A673 (cell line): ENCODE results near the gene GNA14.

ENCODE experiments used
- EZH2 ChIP-seq: fragments of 200-600 bp; sonication (generic); IDR thresholded peaks from 2 replicates; pipeline ENCODE4 v1.6.1; 2017; ENCODE audit warnings: borderline replicate concordance, low read depth, mild to moderate bottlenecking, mixed read lengths, antibody characterized with exemption, low read length; ENCODE audit not compliant: poor library complexity, severe bottlenecking
- TF ChIP-seq, protein P1 (sequence below): fragments of 300-800, 200-600 bp; sonication (generic); conservative IDR thresholded peaks from 2 replicates; pipeline ENCODE4 v1.5.1; 2017; ENCODE audit warnings: low read depth, mild to moderate bottlenecking, antibody characterized with exemption, low read length, moderate library complexity, mixed read lengths

DNA sequence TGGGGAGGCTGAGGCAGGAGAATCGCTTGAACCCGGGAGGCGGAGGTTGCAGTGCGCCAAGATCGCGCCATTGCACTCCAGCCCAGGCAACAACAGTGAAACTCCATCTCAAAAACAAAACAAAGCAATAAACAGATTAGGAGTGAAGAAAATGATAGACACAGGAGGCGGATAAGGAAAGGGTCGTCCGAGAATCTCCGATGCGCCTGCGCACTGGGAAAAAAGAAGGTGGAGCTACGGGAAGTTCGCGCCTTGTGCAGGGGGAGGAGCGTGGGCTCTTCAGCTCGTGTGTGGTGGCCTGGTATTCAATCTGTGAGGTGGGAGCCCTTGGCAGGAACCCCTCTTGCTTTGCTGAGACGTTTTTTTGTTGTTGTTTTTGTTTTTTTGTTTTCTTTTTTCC, 47.3 kb downstream of the GNA14 start:
- TF ChIP-seq, protein P1, sequence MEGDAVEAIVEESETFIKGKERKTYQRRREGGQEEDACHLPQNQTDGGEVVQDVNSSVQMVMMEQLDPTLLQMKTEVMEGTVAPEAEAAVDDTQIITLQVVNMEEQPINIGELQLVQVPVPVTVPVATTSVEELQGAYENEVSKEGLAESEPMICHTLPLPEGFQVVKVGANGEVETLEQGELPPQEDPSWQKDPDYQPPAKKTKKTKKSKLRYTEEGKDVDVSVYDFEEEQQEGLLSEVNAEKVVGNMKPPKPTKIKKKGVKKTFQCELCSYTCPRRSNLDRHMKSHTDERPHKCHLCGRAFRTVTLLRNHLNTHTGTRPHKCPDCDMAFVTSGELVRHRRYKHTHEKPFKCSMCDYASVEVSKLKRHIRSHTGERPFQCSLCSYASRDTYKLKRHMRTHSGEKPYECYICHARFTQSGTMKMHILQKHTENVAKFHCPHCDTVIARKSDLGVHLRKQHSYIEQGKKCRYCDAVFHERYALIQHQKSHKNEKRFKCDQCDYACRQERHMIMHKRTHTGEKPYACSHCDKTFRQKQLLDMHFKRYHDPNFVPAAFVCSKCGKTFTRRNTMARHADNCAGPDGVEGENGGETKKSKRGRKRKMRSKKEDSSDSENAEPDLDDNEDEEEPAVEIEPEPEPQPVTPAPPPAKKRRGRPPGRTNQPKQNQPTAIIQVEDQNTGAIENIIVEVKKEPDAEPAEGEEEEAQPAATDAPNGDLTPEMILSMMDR: no peak
- no peak for TF ChIP-seq EZH2
